Sigmoid colon (tissue), 4 donors: ENCODE measurements around the gene IL1R2.

Source experiments
- CTCF ChIP-seq, 4 experiments: fragments of 450-650 bp in 3 of 4; fragments of 200-600 bp in 1 of 4; IDR thresholded peaks; one replicate each; pipeline ENCODE4 v1.5.1; 2016 to 2019; ENCODE audit warnings: antibody characterized with exemption in 4 of 4, mild to moderate bottlenecking in 3 of 4, moderate library complexity in 2 of 4
- POLR2A ChIP-seq, 2 donors: fragments of 450-650 bp; IDR thresholded peaks; one replicate each; pipeline ENCODE4 v1.6.1; 2016; ENCODE audit warnings: antibody characterized with exemption in 2 of 2, mild to moderate bottlenecking in 2 of 2, moderate library complexity in 2 of 2
- POLR2AphosphoS5 ChIP-seq, 4 donors: sonication (generic); formaldehyde crosslinking; IDR thresholded peaks; one replicate each; pipeline ENCODE4 v1.6.1; 2017; ENCODE audit warnings: antibody characterized with exemption in 4 of 4

GRCh38 chr2:101948625-101949155 lies 43.1 kb upstream of the IL1R2 start:
- TF ChIP-seq CTCF (IDR thresholded peaks at IDR 0.05) (no peak), POLR2A (IDR thresholded peaks at IDR 0.05) (no peak), POLR2AphosphoS5 (IDR thresholded peaks at IDR 0.05) (no peak)
